DMS 273 (cell line): ENCODE data around the gene TJP1.

Source experiments
- DNase-seq: peaks from one replicate; lab custom pipeline; 2025; ENCODE audit not compliant: unreplicated experiment; lab: John Stamatoyannopoulos, UW

The TJP1 gene

GRCh38 chr15:29822100-29822683, at the start of gene TJP1:
TJP1 (minus strand) TSS chr15:29822468; CDS start chr15:29822028, 440 bp downstream.
- DNase-seq, result peak; percentile 89

GRCh38 chr15:29871401-29871800, 49.1 kb upstream of the TJP1 start:
- no peak for DNase-seq

- peak; percentile 2 for DNase-seq
Measured at GRCh38 chr15:29870495-29871151, 48.4 kb upstream of the TJP1 start.

GRCh38 chr15:29867241-29868000, 45.2 kb upstream of the TJP1 start:
- DNase-seq, result no peak

GRCh38 chr15:29866337-29866736, 44.1 kb upstream of the TJP1 start:
- no peak for DNase-seq

GRCh38 chr15:29864501-29864900, 42.2 kb upstream of the TJP1 start:
- DNase-seq, result no peak

- no peak for DNase-seq
Measured at GRCh38 chr15:29863438-29863837, 41.2 kb upstream of the TJP1 start.

- no peak for DNase-seq
Measured at GRCh38 chr15:29862271-29862670, 40.0 kb upstream of the TJP1 start.

- no peak for DNase-seq
Measured at GRCh38 chr15:29860872-29861271, 38.6 kb upstream of the TJP1 start.

- no peak for DNase-seq
Measured at GRCh38 chr15:29859973-29860715, 37.9 kb upstream of the TJP1 start.

GRCh38 chr15:29859293-29859692, 37.0 kb upstream of the TJP1 start:
- DNase-seq, result no peak

GRCh38 chr15:29857221-29857789, 35.0 kb upstream of the TJP1 start:
- DNase-seq, result no peak

GRCh38 chr15:29854413-29854812, 32.1 kb upstream of the TJP1 start:
- DNase-seq, result no peak

- no peak for DNase-seq
Measured at GRCh38 chr15:29853211-29853987, 31.1 kb upstream of the TJP1 start.

- DNase-seq, result no peak
Measured at GRCh38 chr15:29852201-29852600, 29.9 kb upstream of the TJP1 start.

- no peak for DNase-seq
Measured at GRCh38 chr15:29849716-29850115, 27.4 kb upstream of the TJP1 start.

GRCh38 chr15:29849218-29849617, 26.9 kb upstream of the TJP1 start:
- DNase-seq, result no peak

GRCh38 chr15:29844290-29844903, 22.1 kb upstream of the TJP1 start:
- no peak for DNase-seq

- no peak for DNase-seq
Measured at GRCh38 chr15:29842290-29842689, 20.0 kb upstream of the TJP1 start.

GRCh38 chr15:29840926-29841325, 18.7 kb upstream of the TJP1 start:
- DNase-seq, result no peak
